Upper lobe of left lung (tissue), 4 donors: ENCODE measurements around the gene DGKZ.

Experiments used
- CTCF ChIP-seq, 6 experiments: fragments of 450-650 bp in 4 of 6; fragments of 200-600 bp in 2 of 6; sonication (generic) in 2 of 6; IDR thresholded peaks; one replicate each; pipeline ENCODE4 v1.5.1; 2016 to 2019; ENCODE audit warnings: antibody characterized with exemption in 6 of 6
- POLR2A ChIP-seq, 4 donors: fragments of 450-650 bp; IDR thresholded peaks; one replicate each; pipeline ENCODE4 v1.5.1; 2016 to 2017; ENCODE audit warnings: antibody characterized with exemption in 4 of 4, mild to moderate bottlenecking in 2 of 4

- TF ChIP-seq CTCF (IDR thresholded peaks at IDR 0.05) (peak; percentile 84 to 91 (median 86)), POLR2A (IDR thresholded peaks at IDR 0.05) (no peak)
These were observed 38.4 kb upstream of the DGKZ start for GRCh38 chr11:46308631-46309419.
